ENCODE measurements around the gene JDP2. TPM values are rescaled to one million over a fixed set of nuclear protein-coding genes. Genes with fewer than 3 reads are reported as not detected.
"Not testable (repeated sequence)": the region's sequence is repeated elsewhere in the genome, so short reads cannot be mapped to it uniquely, and the experiment has no call there.

Gene JDP2, protein sequence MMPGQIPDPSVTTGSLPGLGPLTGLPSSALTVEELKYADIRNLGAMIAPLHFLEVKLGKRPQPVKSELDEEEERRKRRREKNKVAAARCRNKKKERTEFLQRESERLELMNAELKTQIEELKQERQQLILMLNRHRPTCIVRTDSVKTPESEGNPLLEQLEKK
- 1.8 and 2.0 TPM in 2 replicates for total RNA-seq

GRCh38 chr14:75427482-75428229 is at the start of gene JDP2:
Gene JDP2 (plus strand): TSS chr14:75428022. CDS start chr14:75437921, 9,899 bp downstream.
- Mint-ChIP-seq H3K36me3 (ENCODE audit: low read depth) (peaks cover 6% of the 10 kb centered on the region), H3K27ac (peak within 1 kb of the TSS; percentile 71), H3K9me3 (peaks cover 8% of the 10 kb centered on the region), H3K4me1 (ENCODE audit: low read depth) (peaks cover 15% of the 10 kb centered on the region), H3K27me3 (ENCODE audit: insufficient read depth) (peaks cover 17% of the 10 kb centered on the region), H3K4me3 (peak within 1 kb of the TSS; percentile 81)
- peak; percentile 33 for DNase-seq (ENCODE audit: low spot score)
- intact Hi-C loops (cut with micrococcal nuclease), result loop anchor here (1.0 to 5.0 kb wide), 3 partner anchors 8 to 120 kb away; no protein-coding TSS in a partner anchor

DNA sequence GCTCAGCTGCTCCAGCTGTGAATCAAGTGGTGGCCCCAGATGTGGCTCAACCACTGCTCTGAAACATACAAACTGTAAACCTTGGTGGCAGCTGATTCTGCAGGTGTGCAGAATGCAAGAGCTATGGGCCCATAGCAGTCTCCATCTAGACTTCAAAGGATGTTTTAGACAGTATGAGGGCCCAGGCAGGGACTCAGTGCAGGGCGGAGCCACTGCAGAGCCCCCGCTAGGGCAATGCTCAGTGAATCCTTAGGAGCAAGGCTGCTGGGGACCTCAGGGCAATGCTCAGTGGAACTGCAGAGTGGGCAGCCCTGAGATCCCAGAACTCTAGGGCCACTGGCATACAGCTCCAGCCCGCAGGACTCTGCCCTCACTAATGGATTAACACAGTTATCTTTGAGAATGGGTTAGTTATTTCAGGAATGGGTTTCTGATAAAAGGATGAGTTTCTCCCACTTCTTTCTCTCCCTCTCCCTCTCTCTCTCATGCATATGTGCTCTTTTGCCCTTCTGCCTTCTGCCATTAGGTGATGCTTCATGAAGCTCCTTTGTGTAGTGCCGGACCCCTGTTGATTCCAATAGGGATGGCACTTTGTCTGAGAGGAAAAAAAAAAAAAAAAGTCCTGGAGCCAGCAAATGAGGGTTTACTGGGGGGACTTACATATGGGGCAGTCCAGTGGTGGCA is 48.4 kb upstream of the JDP2 start:
- Mint-ChIP-seq H3K27me3 (ENCODE audit: insufficient read depth) (peaks cover 24% of the 10 kb centered on the region), H3K9me3 (peaks cover 2% of the 10 kb centered on the region), H3K4me3 (no peak overlapping the region), H3K4me1 (ENCODE audit: low read depth) (no peaks in the 10 kb centered on the region), H3K36me3 (ENCODE audit: low read depth) (no peaks in the 10 kb centered on the region), H3K27ac (no peak overlapping the region)
- intact Hi-C loops (cut with micrococcal nuclease), result no loop called here
- DNase-seq (ENCODE audit: low spot score), result no peak

DNA sequence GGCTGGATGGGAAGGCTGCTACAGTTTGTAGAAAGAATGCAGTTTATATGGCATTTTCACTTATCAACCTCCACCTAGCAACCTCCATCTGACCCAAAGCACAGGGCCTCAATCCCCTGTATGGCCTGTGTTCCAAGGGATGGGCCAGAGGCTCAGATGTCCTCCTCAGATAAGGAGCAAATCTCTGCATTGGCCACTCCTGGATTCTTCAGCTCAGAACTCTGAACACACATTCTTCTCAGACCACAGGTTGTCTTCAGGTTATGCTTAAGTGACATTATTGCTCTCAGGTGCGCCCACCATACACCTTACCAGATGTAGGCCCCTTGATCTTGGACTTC is 47.9 kb upstream of the JDP2 start:
- no peak for DNase-seq (ENCODE audit: low spot score)
- intact Hi-C loops (cut with micrococcal nuclease), result no loop called here
- peaks cover 4% of the 10 kb centered on the region for H3K9me3 Mint-ChIP-seq
- no peak overlapping the region for H3K27ac Mint-ChIP-seq
- peaks cover 28% of the 10 kb centered on the region for H3K27me3 Mint-ChIP-seq (ENCODE audit: insufficient read depth)
- no peaks in the 10 kb centered on the region for H3K4me1 Mint-ChIP-seq (ENCODE audit: low read depth)
- H3K36me3 Mint-ChIP-seq (ENCODE audit: low read depth), result no peaks in the 10 kb centered on the region
- H3K4me3 Mint-ChIP-seq, result no peak overlapping the region

GRCh38 chr14:75380656-75381055 is 47.2 kb upstream of the JDP2 start:
- Mint-ChIP-seq H3K36me3 (ENCODE audit: low read depth) (no peaks in the 10 kb centered on the region), H3K4me3 (no peak overlapping the region), H3K9me3 (peaks cover 4% of the 10 kb centered on the region), H3K27ac (no peak overlapping the region), H3K4me1 (ENCODE audit: low read depth) (no peaks in the 10 kb centered on the region), H3K27me3 (ENCODE audit: insufficient read depth) (peaks cover 31% of the 10 kb centered on the region)
- intact Hi-C loops (cut with micrococcal nuclease), result no loop called here
- no peak for DNase-seq (ENCODE audit: low spot score)

GRCh38 chr14:75381642-75382041 is 46.2 kb upstream of the JDP2 start:
- Mint-ChIP-seq H3K4me3 (no peak overlapping the region), H3K27ac (no peak overlapping the region), H3K9me3 (peaks cover 4% of the 10 kb centered on the region), H3K4me1 (ENCODE audit: low read depth) (no peaks in the 10 kb centered on the region), H3K36me3 (ENCODE audit: low read depth) (no peaks in the 10 kb centered on the region), H3K27me3 (ENCODE audit: insufficient read depth) (peaks cover 41% of the 10 kb centered on the region)
- DNase-seq (ENCODE audit: low spot score), result no peak
- intact Hi-C loops (cut with micrococcal nuclease), result no loop called here

GRCh38 chr14:75383219-75383618 is 44.6 kb upstream of the JDP2 start:
- H3K27ac Mint-ChIP-seq; intact Hi-C loops (cut with micrococcal nuclease); H3K4me1 Mint-ChIP-seq (ENCODE audit: low read depth); H3K36me3 Mint-ChIP-seq (ENCODE audit: low read depth); H3K4me3 Mint-ChIP-seq; H3K9me3 Mint-ChIP-seq; DNase-seq (ENCODE audit: low spot score): not testable (repeated sequence)
- peaks cover 53% of the 10 kb centered on the region for H3K27me3 Mint-ChIP-seq (ENCODE audit: insufficient read depth)

DNA sequence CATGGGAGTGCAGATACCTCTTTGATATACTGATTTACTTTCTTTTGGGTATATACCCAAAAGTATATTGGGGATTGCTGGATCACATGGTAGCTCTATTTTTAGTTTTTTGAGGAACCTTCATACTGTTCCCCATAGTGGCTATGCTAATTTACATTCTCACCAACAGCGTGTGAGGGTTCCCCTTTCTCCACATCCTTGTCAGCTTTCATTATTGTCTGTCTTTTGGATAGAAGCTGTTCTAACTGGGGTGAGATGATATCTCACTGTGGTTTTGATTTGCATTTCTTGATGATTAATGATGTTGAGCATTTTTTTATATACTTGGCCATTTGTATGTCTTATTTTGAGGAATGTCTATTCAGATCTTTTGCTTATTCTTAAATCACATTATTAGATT is 44.1 kb upstream of the JDP2 start:
- DNase-seq (ENCODE audit: low spot score), result no peak
- no peak overlapping the region for H3K4me3 Mint-ChIP-seq
- intact Hi-C loops (cut with micrococcal nuclease), result no loop called here
- no peaks in the 10 kb centered on the region for H3K4me1 Mint-ChIP-seq (ENCODE audit: low read depth)
- peaks cover 4% of the 10 kb centered on the region for H3K9me3 Mint-ChIP-seq
- H3K27me3 Mint-ChIP-seq (ENCODE audit: insufficient read depth), result peaks cover 54% of the 10 kb centered on the region
- H3K27ac Mint-ChIP-seq, result no peak overlapping the region
- H3K36me3 Mint-ChIP-seq (ENCODE audit: low read depth), result no peaks in the 10 kb centered on the region

GRCh38 chr14:75389679-75390078 is 38.1 kb upstream of the JDP2 start:
- Mint-ChIP-seq H3K27ac (no peak overlapping the region), H3K27me3 (ENCODE audit: insufficient read depth) (peaks cover 39% of the 10 kb centered on the region), H3K4me3 (no peak overlapping the region), H3K4me1 (ENCODE audit: low read depth) (no peaks in the 10 kb centered on the region), H3K36me3 (ENCODE audit: low read depth) (no peaks in the 10 kb centered on the region), H3K9me3 (no peaks in the 10 kb centered on the region)
- DNase-seq (ENCODE audit: low spot score), result no peak
- intact Hi-C loops (cut with micrococcal nuclease), result no loop called here

- H3K9me3 Mint-ChIP-seq, result no peaks in the 10 kb centered on the region
- no peaks in the 10 kb centered on the region for H3K36me3 Mint-ChIP-seq (ENCODE audit: low read depth)
- intact Hi-C loops (cut with micrococcal nuclease), result no loop called here
- peaks cover 36% of the 10 kb centered on the region for H3K27me3 Mint-ChIP-seq (ENCODE audit: insufficient read depth)
- DNase-seq (ENCODE audit: low spot score), result no peak
- H3K27ac Mint-ChIP-seq, result no peak overlapping the region
- no peaks in the 10 kb centered on the region for H3K4me1 Mint-ChIP-seq (ENCODE audit: low read depth)
- H3K4me3 Mint-ChIP-seq, result no peak overlapping the region
Measured at GRCh38 chr14:75390183-75390582, 37.6 kb upstream of the JDP2 start.

GRCh38 chr14:75391953-75392352 is 35.9 kb upstream of the JDP2 start:
- Mint-ChIP-seq H3K4me1 (ENCODE audit: low read depth) (no peaks in the 10 kb centered on the region), H3K27me3 (ENCODE audit: insufficient read depth) (peaks cover 26% of the 10 kb centered on the region), H3K9me3 (no peaks in the 10 kb centered on the region), H3K36me3 (ENCODE audit: low read depth) (no peaks in the 10 kb centered on the region), H3K4me3 (no peak overlapping the region), H3K27ac (no peak overlapping the region)
- intact Hi-C loops (cut with micrococcal nuclease), result no loop called here
- DNase-seq (ENCODE audit: low spot score), result no peak

GRCh38 chr14:75392686-75393641 is 34.9 kb upstream of the JDP2 start:
- H3K27ac Mint-ChIP-seq, result no peak overlapping the region
- intact Hi-C loops (cut with micrococcal nuclease), result no loop called here
- H3K9me3 Mint-ChIP-seq, result no peaks in the 10 kb centered on the region
- peaks cover 17% of the 10 kb centered on the region for H3K27me3 Mint-ChIP-seq (ENCODE audit: insufficient read depth)
- H3K4me1 Mint-ChIP-seq (ENCODE audit: low read depth), result no peaks in the 10 kb centered on the region
- no peak overlapping the region for H3K4me3 Mint-ChIP-seq
- H3K36me3 Mint-ChIP-seq (ENCODE audit: low read depth), result no peaks in the 10 kb centered on the region
- DNase-seq (ENCODE audit: low spot score), result no peak

DNA sequence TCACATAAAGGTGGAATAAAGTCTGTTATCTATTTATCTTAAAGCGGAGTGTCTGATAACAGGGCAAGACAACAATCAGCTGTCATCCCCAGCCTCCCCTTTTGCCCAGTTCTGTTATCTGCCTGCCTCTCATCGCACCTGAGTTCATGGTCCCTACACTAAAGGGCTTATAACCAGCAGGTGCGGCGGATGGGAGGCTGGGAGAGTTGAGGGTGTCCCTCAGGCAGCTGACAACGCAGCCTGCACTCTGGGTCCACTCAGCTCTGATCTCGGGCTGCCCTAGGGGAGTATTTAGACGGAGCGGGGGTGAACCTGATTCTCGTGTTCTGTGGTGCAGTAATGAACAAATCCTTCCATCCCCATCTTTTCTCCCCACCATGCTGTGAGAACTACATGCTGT is 34.0 kb upstream of the JDP2 start:
- Mint-ChIP-seq H3K27ac (no peak overlapping the region), H3K27me3 (ENCODE audit: insufficient read depth) (peaks cover 13% of the 10 kb centered on the region)
- intact Hi-C loops (cut with micrococcal nuclease), result no loop called here

More for the DNA sequence above, 34.0 kb upstream of the JDP2 start:
- Mint-ChIP-seq H3K4me3 (no peak overlapping the region), H3K9me3 (peaks cover 2% of the 10 kb centered on the region), H3K4me1 (ENCODE audit: low read depth) (no peaks in the 10 kb centered on the region), H3K36me3 (ENCODE audit: low read depth) (peaks cover 2% of the 10 kb centered on the region)
- DNase-seq (ENCODE audit: low spot score), result no peak
